Measurements from ENCODE around the gene TMX2.
"Not testable (repeated sequence)": the region's sequence is repeated elsewhere in the genome, so short reads cannot be mapped to it uniquely, and the experiment has no call there.

Gene TMX2

GRCh38 chr11:57712256-57713150 is at the start of gene TMX2:
Gene TMX2 (plus strand): TSS chr11:57712593. CDS start chr11:57712619, 26 bp downstream.
- DNase-seq (ENCODE audit: low read depth, low spot score) = peak; percentile 98

DNA sequence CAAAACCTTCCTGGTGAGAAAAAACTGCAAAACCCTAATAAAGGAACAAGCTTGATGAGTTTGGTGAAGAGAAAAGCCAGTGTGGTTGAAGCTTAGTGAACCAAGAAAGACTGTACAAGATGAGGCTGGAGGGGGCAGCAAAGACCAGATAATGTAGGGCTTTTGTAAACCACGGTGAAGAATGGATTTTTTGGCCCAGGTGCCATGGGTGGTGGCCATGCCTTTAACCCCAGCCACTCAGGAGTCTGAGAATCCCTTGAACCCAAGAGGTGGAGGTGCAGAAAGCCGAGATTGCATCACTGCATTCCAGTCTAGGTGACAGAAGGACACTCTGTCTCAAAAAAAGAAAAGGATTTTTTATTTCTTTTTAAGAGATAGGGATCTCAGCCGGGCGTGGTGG is 49.5 kb upstream of the TMX2 start:
- DNase-seq (ENCODE audit: low read depth, low spot score) = no peak

DNA sequence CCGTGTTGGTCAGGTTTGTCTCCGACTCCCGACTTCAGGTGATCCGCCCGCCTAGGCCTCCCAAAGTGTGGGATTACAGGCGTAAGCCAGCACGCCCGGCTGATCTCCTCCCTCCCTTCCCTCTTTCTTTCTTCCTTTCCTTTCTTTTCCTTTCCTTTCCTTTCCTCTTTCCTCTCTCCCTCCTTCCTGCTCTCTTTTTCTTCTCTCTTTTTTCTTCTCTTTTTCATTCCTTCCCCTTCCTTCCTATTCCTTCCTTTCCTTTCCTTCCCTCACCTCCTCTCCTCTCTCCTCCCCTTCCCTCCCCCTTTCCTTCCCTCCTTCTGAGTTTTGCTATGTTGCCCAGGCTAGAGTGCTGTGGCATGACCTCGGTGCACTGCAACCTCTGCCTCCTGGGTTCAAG is 48.4 kb upstream of the TMX2 start:
- DNase-seq (ENCODE audit: low read depth, low spot score) = no peak

GRCh38 chr11:57667117-57667735 is 45.2 kb upstream of the TMX2 start:
- peak; percentile 98 for DNase-seq (ENCODE audit: low read depth, low spot score)

DNA sequence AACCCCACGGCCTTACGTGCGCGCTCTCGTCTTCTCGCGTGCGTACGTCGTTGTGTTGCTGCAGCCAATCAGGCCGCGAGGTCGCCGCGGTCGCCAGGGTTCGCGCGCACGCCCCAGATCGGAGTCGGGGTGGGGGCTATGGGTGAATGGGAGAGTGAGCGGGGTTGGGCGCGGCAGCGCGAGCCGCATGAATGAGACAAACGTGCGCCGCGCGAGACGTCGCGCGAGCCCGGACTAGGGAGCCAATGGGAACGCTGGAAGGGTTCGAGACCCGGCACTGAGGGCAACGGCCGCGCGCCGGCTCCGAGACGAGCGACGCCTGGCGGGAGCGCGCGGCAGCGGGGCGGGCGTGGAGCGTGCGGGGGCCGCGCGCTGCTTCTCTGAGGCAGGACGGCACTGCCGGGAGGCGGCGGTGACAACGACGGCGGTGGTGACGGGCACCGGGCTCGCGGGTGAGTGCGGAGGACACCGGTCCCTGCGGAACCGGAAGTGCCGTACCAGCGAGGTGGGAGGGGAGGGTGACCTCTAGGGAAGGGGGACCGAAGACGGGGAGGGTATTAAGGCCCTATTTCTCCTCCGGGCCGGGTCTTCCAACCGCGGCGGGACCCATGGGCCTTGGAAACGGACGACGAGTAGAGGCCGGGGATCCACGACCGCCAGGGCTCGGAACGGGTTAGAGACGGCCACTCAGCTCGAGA is 44.5 kb upstream of the TMX2 start, which contains the start of gene ZDHHC5:
ZDHHC5 (plus strand) TSS at position 379 of the 698 bp plus-strand sequence. CDS start 4,977 bp downstream, outside the sequence.
- peak; percentile 100 for DNase-seq (ENCODE audit: low read depth, low spot score)

DNA sequence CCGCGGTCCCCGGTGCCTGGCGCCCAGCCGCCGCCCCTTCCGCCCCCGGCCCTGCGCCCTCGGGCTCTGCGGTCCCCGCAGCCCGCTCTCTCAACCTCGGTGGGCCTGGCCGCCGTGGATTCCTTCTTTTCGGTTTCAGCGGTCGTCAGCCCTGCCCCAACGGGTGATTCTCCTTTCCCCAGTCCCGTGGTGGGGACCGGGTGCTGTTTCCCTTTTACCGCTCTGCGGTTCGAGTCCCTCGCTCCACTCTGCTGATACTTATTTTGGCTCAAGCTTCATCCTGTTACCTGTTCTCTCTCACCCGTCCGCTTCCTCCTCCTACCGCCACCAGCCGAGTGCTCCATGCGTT is 44.0 kb upstream of the TMX2 start:
- no peak for DNase-seq (ENCODE audit: low read depth, low spot score)

- DNase-seq (ENCODE audit: low read depth, low spot score) = no peak
These were observed 38.1 kb upstream of the TMX2 start for GRCh38 chr11:57674251-57674650.

DNA sequence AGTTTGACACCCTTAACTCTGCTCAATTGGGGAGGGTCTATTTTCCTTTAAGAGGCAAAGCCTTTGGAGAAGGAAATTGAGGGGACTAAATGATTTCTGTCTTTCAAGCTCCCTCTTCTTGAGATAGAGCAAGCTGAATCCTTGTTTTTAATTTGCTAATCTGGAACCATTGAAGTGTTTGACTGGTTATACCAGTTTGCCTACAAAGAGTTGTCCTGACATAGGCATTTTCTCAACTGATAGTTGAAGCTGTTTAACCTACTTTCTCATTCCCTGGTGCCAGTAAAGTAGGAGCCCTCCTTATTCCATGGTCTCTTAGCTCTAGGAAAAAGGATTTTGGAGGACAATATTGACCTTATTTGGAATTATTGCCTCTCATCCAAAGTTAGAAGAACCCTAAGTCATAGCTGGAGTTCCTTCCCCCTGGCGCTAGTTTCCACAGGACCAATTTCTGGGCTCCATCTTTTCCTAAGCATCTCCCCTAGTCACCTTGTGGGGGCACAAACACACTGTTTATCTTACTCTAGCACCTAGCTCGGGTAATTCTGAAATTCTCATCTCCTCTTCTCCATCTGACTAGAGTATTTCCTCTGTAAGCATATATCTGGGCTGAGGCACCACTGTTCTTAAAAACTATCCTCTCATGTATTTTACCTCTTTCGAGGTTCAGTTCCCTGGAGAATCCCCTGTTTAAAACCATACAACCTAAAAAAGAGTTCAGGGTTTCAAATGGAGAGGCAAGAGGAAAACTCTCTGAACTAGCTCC is 37.0 kb upstream of the TMX2 start:
- no peak for DNase-seq (ENCODE audit: low read depth, low spot score)

GRCh38 chr11:57679396-57679795 is 33.0 kb upstream of the TMX2 start:
- no peak for DNase-seq (ENCODE audit: low read depth, low spot score)

DNA sequence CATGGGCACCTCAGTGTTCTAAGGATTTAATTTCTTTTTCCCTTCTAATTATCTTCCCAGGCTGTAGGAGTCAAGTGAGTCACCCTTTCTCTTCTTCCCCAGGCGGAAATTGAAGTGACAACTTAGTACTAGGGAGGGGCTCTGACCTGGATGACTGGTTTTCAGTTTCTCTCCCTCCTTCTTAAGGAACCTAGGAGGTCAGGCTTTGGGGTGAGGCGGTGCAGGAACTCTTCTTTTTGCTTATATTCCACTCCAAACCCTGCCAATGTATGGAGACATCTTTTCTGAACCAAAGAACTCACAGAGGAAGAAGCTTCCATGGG is 31.9 kb upstream of the TMX2 start:
- peak; percentile 38 for DNase-seq (ENCODE audit: low read depth, low spot score)

- DNase-seq (ENCODE audit: low read depth, low spot score) = no peak
These were observed 31.2 kb upstream of the TMX2 start for GRCh38 chr11:57681168-57681567.

DNA sequence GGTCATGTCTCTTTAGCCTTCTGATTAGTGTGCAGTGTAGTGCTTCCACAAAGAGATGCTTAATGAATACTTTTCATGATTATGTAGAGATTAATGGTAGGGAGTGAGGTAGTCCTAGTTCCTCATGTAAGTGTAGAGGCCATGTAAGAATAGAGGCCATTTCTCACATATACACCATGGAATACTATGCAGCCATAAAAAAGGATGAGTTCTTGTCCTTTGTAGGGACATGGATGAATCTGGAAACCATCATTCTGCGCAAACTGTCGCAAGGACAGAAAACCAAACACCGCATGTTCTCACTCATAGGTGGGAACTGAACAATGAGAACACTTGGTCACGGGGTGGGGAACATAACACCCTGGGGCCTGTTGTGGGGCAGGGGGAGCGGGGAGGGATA is 21.9 kb upstream of the TMX2 start:
- not testable (repeated sequence) for DNase-seq (ENCODE audit: low read depth, low spot score)

GRCh38 chr11:57698843-57699365 is 13.5 kb upstream of the TMX2 start:
- no peak for DNase-seq (ENCODE audit: low read depth, low spot score)

GRCh38 chr11:57699813-57700212 is 12.6 kb upstream of the TMX2 start:
- DNase-seq (ENCODE audit: low read depth, low spot score) = no peak

GRCh38 chr11:57700425-57700824 is 12.0 kb upstream of the TMX2 start:
- no peak for DNase-seq (ENCODE audit: low read depth, low spot score)

GRCh38 chr11:57703341-57703740 is 9.1 kb upstream of the TMX2 start:
- peak; percentile 14 for DNase-seq (ENCODE audit: low read depth, low spot score)

DNA sequence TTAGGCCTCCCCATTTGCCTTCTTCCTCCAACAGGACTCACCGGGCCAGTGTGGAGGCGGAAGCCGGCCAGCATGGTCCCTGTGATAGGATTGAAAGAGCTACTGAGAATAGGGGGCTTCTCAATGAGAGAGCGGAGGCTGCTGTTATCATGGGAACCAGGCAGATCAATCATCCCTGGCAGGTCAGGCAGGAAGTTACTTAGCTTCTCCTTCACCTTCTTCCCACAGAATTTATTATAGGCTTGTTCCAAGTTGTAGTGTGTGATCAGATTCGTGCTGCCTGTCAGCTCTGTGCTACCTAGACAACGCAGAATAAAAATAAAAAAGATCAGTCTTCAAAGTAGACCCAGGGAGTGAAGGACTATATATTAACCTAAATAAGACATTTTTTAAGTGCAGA is 7.5 kb upstream of the TMX2 start:
- no peak for DNase-seq (ENCODE audit: low read depth, low spot score)

- not testable (repeated sequence) for DNase-seq (ENCODE audit: low read depth, low spot score)
These were observed 7.0 kb upstream of the TMX2 start for GRCh38 chr11:57705432-57705831.

DNA sequence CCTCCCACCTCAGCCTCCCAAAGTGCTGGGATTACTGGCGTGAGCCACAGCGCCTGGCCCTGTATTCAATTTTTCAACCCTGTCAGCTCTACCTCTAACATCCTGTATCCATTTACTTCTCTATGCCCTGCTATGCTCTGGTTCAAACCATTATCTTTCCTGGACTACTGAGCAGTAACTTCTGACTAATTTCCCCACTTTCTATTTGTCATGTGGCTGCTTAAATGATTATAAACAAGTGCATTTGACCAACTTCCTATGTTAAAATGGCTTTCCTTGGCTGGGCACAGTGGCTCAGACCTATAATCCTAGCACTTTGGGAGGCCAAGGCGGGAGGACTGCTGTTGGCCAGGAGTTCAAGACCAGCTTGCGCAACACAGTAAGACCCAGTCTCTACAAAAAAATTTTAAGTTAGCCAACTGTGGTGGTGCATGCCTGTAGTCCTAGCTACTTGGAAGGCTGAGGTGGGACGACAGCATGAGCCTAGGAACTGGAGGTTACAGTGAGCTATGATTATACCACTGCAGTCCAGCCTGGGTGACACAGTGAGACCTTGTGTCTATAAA is 2.5 kb upstream of the TMX2 start:
- DNase-seq (ENCODE audit: low read depth, low spot score) = no peak

DNA sequence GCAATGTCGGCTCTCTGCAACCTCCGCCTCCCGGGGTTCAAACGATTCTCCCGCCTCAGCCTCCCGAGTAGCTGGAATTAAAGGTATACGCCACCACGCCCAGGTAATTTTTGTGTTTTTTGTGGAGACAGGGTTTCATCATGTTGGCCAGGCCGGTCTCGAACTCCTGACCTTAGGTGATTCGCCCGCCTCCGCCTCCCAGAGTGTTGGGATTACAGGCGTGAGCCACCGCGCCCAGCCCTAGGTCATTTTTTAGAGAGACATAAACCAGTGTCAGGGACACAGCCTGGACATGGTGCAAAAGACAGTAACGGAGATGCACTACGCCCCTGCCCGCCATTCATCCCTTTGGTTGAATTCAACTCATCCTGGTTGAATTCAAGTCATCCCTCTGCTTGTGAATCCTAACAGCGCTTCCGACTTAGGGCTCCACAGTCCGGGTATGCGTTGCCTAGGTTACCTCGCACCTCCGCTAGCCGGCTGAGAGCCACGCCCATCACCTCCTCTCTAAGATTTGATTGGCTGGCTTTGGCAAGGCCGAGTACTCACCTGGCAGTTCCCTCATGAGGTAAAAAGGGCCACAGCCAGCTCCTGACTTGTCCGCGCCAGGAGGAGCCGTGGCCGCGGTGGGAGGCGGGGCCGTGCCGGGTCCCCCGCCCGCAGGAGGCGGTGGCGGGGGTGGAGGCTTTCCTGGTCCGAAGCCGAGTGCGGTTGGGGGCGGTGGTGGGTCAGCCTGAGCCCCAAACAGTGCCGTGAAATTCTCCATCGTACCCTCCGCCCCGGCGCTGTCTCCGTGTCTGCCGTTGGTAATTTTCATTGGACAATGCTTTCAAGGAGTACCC is 758 bp upstream of the TMX2 start, which contains the start of gene MED19:
MED19 (minus strand) TSS at position 802 of the 842 bp plus-strand sequence; CDS start at position 766, 36 bp downstream.
- DNase-seq (ENCODE audit: low read depth, low spot score) = peak; percentile 88

Data from astrocyte of the hippocampus (primary cell).